K562 (cell line): ENCODE measurements around the gene CNTN5. TPM values are rescaled to one million over a fixed set of nuclear protein-coding genes. Genes with fewer than 3 reads are reported as not detected.

ENCODE experiments used
- ATAC-seq: fragments of 200-7000 bp; cut with Tn5 transposase; 3 replicates; pipeline ENCODE4 v1.9.1; 2020; ENCODE audit warnings: moderate library complexity
- BruUV-seq: library from RNA; stranded (reverse); fragments of 400-500 nt; replicated peaks from 2 replicates; lab custom pipeline; 2021; lab: Mats Ljungman, UMichigan
- CTCF ChIA-PET: fragments of 300-600 bp; formaldehyde crosslinking; extraction: SDS; loops from one replicate; lab custom pipeline; 2021; ENCODE audit warnings: low intra/inter-chr PET ratio; lab: Yijun Ruan, JAX
- POLR2A ChIA-PET: fragments of 300-600, 350-650 bp; sonication (Branson Sonifier 250); formaldehyde crosslinking; extraction: SDS; loops from one replicate; lab custom pipeline; 2021; ENCODE audit warnings: antibody characterized with exemption, inconsistent platforms; lab: Yijun Ruan, JAX
- DNase-seq, 4 experiments: peaks; one replicate each; pipeline versions ENCODE4 v3.0.0 to v3.0.0-alpha.2; 2011 to 2018; ENCODE audit warnings: low spot score in 3 of 4, mixed read lengths in 3 of 4; ENCODE audit errors: extremely low read depth in 1 of 4
- FAIRE-seq: peaks from 2 replicates; lab custom pipeline; 2011; peaks lifted over from hg19 to GRCh38; lab: Jason Lieb, UNC
- H2AFZ ChIP-seq: 2 replicates; pipeline ENCODE4 v1.6.0; 2011; ENCODE audit warnings: low read depth, low read length, control low read depth, inconsistent platforms
- H3K27ac ChIP-seq: fragments of 200-600 bp; 3 replicates; pipeline ENCODE4 v1.8.0; 2011; ENCODE audit warnings: low read depth, mild to moderate bottlenecking, control low read depth, inconsistent platforms, low read length, moderate library complexity, mixed read lengths; ENCODE audit errors: extremely low read depth
- H3K27me3 ChIP-seq, 2 experiments: fragments of 300-600 bp in 1 of 2; 2 replicates in 1 of 2; 3 replicates in 1 of 2; pipeline versions ENCODE4 v1.6.0 to v1.8.0; 2011; ENCODE audit warnings: inconsistent platforms in 2 of 2, low read length in 2 of 2, mild to moderate bottlenecking in 1 of 2, mixed read lengths in 1 of 2, moderate library complexity in 1 of 2; ENCODE audit not compliant: control insufficient read depth in 2 of 2, insufficient read depth in 2 of 2
- H3K36me3 ChIP-seq: fragments of 300-600 bp; 3 replicates; pipeline ENCODE4 v1.8.0; 2011; ENCODE audit warnings: mild to moderate bottlenecking, low read length, inconsistent platforms; ENCODE audit not compliant: control insufficient read depth, insufficient read depth
- H3K4me1 ChIP-seq, 2 experiments: fragments of 200-600 bp in 1 of 2; replicated peaks in 1 of 2; 2 replicates in 1 of 2; 3 replicates in 1 of 2; pipeline versions ENCODE4 v1.5.1 to v1.8.0; 2011; ENCODE audit warnings: inconsistent platforms in 2 of 2, low read length in 2 of 2, mild to moderate bottlenecking in 1 of 2, mixed read lengths in 1 of 2, moderate library complexity in 1 of 2; ENCODE audit not compliant: control insufficient read depth in 2 of 2, insufficient read depth in 2 of 2
- H3K4me2 ChIP-seq: 2 replicates; pipeline ENCODE4 v1.6.1; 2011; ENCODE audit warnings: low read length, control low read depth, inconsistent platforms, mixed read lengths; ENCODE audit not compliant: insufficient read depth
- H3K4me3 ChIP-seq: fragments of 200-600 bp; sonication (generic), shearing (Covaris generic); 2 replicates; pipeline ENCODE4 v1.5.1; 2016; ENCODE audit warnings: control low read depth, inconsistent platforms
- H3K79me2 ChIP-seq: fragments of 200-600 bp; 3 replicates; pipeline ENCODE4 v1.8.0; 2011; ENCODE audit warnings: low read length, inconsistent platforms; ENCODE audit not compliant: control insufficient read depth, insufficient read depth
- H3K9ac ChIP-seq, 2 experiments: 2 replicates each; pipeline versions ENCODE4 v1.6.0 to v1.6.1; 2011; ENCODE audit warnings: low read depth in 2 of 2, low read length in 2 of 2, control low read depth in 1 of 2, inconsistent platforms in 1 of 2, mild to moderate bottlenecking in 1 of 2, mixed read lengths in 1 of 2; ENCODE audit not compliant: insufficient read depth in 1 of 2
- H3K9me1 ChIP-seq: one replicate; pipeline ENCODE4 v1.6.0; 2011; ENCODE audit warnings: inconsistent platforms, mild to moderate bottlenecking, low read length, moderate library complexity; ENCODE audit not compliant: control insufficient read depth, insufficient read depth
- H3K9me3 ChIP-seq: replicated peaks from 2 replicates; pipeline ENCODE4 v1.5.1; 2011; ENCODE audit warnings: low read depth, low read length, inconsistent platforms; ENCODE audit not compliant: control insufficient read depth, insufficient read depth
- H4K20me1 ChIP-seq: replicated peaks from 2 replicates; pipeline ENCODE4 v1.6.1; 2011; ENCODE audit warnings: low read length, inconsistent platforms, mixed read lengths; ENCODE audit not compliant: control insufficient read depth, insufficient read depth
- ARID1B ChIP-seq: fragments of 450-650 bp; IDR thresholded peaks from 2 replicates; pipeline ENCODE4 v1.6.1; 2016; ENCODE audit warnings: antibody characterized with exemption, mild to moderate bottlenecking, inconsistent platforms
- BRCA1 ChIP-seq, 2 experiments: fragments of 450-650 bp in 1 of 2; sonication (generic) in 1 of 2; formaldehyde crosslinking in 1 of 2; IDR thresholded peaks; 2 replicates each; pipeline versions ENCODE4 v1.5.0 to v1.6.1; 2017 to 2020; ENCODE audit warnings: mild to moderate bottlenecking in 1 of 2, missing genetic modification reagents in 1 of 2
- CCAR2 ChIP-seq: fragments of 200-400 bp; formaldehyde crosslinking; IDR thresholded peaks from 2 replicates; pipeline ENCODE4 v1.6.1; 2017; ENCODE audit warnings: mild to moderate bottlenecking, low read depth, low read length
- HMG20B ChIP-seq: fragments of 250-450 bp; sonication (Bioruptor Pico); IDR thresholded peaks from 2 replicates; pipeline ENCODE4 v1.5.0; 2021; ENCODE audit warnings: mild to moderate bottlenecking
- HNRNPLL ChIP-seq: fragments of 200-400 bp; formaldehyde crosslinking; IDR thresholded peaks from 2 replicates; pipeline ENCODE4 v1.6.1; 2017; ENCODE audit warnings: low read length, low read depth, mild to moderate bottlenecking; ENCODE audit not compliant: poor library complexity, severe bottlenecking
- KDM2B ChIP-seq: fragments of 250-450 bp; sonication (Bioruptor Pico); IDR thresholded peaks from 2 replicates; pipeline ENCODE4 v1.8.0; 2021; ENCODE audit warnings: mild to moderate bottlenecking, moderate library complexity
- PHF8 ChIP-seq: fragments of 200-600 bp; sonication (generic); IDR thresholded peaks from 2 replicates; pipeline ENCODE4 v1.6.1; 2012; ENCODE audit warnings: mixed run types, mild to moderate bottlenecking, inconsistent platforms, low read length, moderate library complexity, borderline replicate concordance
- SMARCB1 ChIP-seq: IDR thresholded peaks from 2 replicates; pipeline ENCODE4 v1.6.1; 2011; ENCODE audit warnings: improper control_type of control experiment, low read depth; ENCODE audit not compliant: insufficient read length
- XRCC4 ChIP-seq: IDR thresholded peaks from one replicate; pipeline ENCODE4 v1.6.1; 2011; ENCODE audit not compliant: insufficient read depth, insufficient read length; ENCODE audit errors: extremely low read depth
- ZBTB7A ChIP-seq: IDR thresholded peaks from 2 replicates; pipeline ENCODE4 v1.6.1; 2011; ENCODE audit warnings: low read depth, mild to moderate bottlenecking, low read length, moderate library complexity, borderline replicate concordance; ENCODE audit not compliant: control insufficient read depth
- ZNF140 ChIP-seq: fragments of 250-450 bp; sonication (Bioruptor Pico); IDR thresholded peaks from 2 replicates; pipeline ENCODE4 v1.8.0; 2021; ENCODE audit warnings: moderate library complexity, mild to moderate bottlenecking, inconsistent platforms
- ZNF668 ChIP-seq: fragments of 250-450 bp; sonication (Bioruptor Pico); IDR thresholded peaks from 2 replicates; pipeline ENCODE4 v1.8.0; 2022; ENCODE audit warnings: mild to moderate bottlenecking, inconsistent platforms
- WGBS: fragments of 100-300 bp; shearing (Covaris generic); methylation state at CpG from one replicate; pipeline ENCODE4 v1.1.6; 2016; ENCODE audit warnings: low coverage, mixed read lengths; ENCODE audit not compliant: insufficient coverage; ENCODE audit errors: missing lambda C conversion rate; 5-methylcytosine and 5-hydroxymethylcytosine counted together
- in situ Hi-C: fragments of 300-500 bp; cut with MboI; formaldehyde crosslinking; loops from 4 replicates; pipeline ENCODE4 v1.15.0; 2018; ENCODE audit warnings: inconsistent platforms, mixed read lengths
- intact Hi-C: fragments of 100-400 bp; cut with micrococcal nuclease; formaldehyde crosslinking; loops from 2 replicates; pipeline ENCODE4 v1.14.2; 2022
- polyA plus RNA-seq, 8 experiments: library from polyadenylated mRNA; depleted of rRNA in 4 of 8; stranded (reverse) in 5 of 8; unstranded in 3 of 8; fragments of >200 nt; fragmentation: Nextera tagmentation in 2 of 8; fragmentation: Illumina TruSeq in 1 of 8; extraction: Ambion mirVana in 2 of 8; extraction: Trizol in 1 of 8; gene quantifications; 2 replicates each; pipeline versions ENCODE4 v1.2.1 to v1.2.3, GENCODE V29; 2011 to 2014; ENCODE audit warnings: inconsistent platforms in 1 of 8, missing spikeins in 1 of 8
- total RNA-seq, 7 experiments: library from RNA; depleted of rRNA in 6 of 7; stranded (reverse); fragments of >200 nt in 6 of 7; fragmentation: Illumina TruSeq in 2 of 7; extraction: Trizol in 2 of 7; gene quantifications; 2 replicates each; pipeline versions ENCODE4 v1.2.1 to v1.2.3, GENCODE V29; 2011 to 2021; ENCODE audit warnings: low replicate concordance in 1 of 7
- TF ChIP-seq, protein P1 (sequence below): IDR thresholded peaks from 2 replicates; pipeline ENCODE4 v1.6.1; 2012; ENCODE audit warnings: low read depth, low read length, improper control_type of control experiment, borderline replicate concordance
- TF ChIP-seq, protein P2 (sequence below): sonication (generic); formaldehyde crosslinking; IDR thresholded peaks from 2 replicates; pipeline ENCODE4 v1.8.0; 2023; ENCODE audit warnings: missing genetic modification reagents, mild to moderate bottlenecking, borderline replicate concordance
- TF ChIP-seq, protein P3 (sequence below): IDR thresholded peaks from 2 replicates; pipeline ENCODE4 v1.6.1; 2011; ENCODE audit not compliant: insufficient read length; ENCODE audit errors: extremely low read depth

The CNTN5 gene
- total and polyA plus RNA-seq, 9 of the 15 experiments (the other 6 are each of a cell fraction or from before 2014, with no cell fraction given) = 0.03 TPM; not detected in 8

DNA sequence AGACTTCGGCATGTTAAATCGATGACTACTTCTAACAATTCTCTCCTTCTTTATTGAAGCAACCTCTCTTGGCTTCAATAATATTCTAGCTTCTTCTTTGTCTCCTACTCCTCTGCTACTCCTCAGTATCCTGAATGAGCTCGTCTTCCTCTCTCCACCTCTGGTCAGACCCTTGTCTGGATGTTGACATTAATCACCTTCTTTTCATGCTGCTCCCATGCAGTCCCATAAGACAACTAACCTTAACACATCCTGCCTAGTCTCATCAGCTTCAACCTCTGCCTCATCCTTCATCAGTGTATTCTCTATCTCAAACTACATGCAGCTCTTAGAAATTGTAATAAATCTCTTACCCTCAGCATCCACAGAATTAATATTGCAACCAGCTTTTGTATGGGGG, 695.6 kb downstream of the CNTN5 start:
- Histone ChIP-seq H3K4me3 (no peak overlapping the region), H3K27ac (no peak overlapping the region), H3K79me2 (no peaks in the 10 kb centered on the region), H3K9me3 (0 out of 2 replicates have a peak, but pooled peaks cover 1% of the 10 kb centered on the region), H2AFZ (no peak overlapping the region), H4K20me1 (no peaks in the 10 kb centered on the region), H3K27me3 (no peaks in the 10 kb centered on the region), H3K36me3 (no peaks in the 10 kb centered on the region), H3K9ac (no peak overlapping the region), H3K4me1 (no peaks in the 10 kb centered on the region), H3K9me1 (no peaks in the 10 kb centered on the region), H3K4me2 (no peak overlapping the region)
- DNase-seq (no peak), FAIRE-seq (no peak), ATAC-seq (no peak)
- intact Hi-C loops (no loop called here), in situ Hi-C loops (no loop called here)
- CTCF ChIA-PET = no interaction called here
- no TSS peak for BruUV-seq
- 4% methylated on average over 3 of the region's 3 CpGs for WGBS
- POLR2A ChIA-PET = no interaction called here
- no peak for TF ChIP-seq XRCC4
- no peak for TF ChIP-seq KDM2B (CRISPR knock-in tag)
- TF ChIP-seq, protein P1, sequence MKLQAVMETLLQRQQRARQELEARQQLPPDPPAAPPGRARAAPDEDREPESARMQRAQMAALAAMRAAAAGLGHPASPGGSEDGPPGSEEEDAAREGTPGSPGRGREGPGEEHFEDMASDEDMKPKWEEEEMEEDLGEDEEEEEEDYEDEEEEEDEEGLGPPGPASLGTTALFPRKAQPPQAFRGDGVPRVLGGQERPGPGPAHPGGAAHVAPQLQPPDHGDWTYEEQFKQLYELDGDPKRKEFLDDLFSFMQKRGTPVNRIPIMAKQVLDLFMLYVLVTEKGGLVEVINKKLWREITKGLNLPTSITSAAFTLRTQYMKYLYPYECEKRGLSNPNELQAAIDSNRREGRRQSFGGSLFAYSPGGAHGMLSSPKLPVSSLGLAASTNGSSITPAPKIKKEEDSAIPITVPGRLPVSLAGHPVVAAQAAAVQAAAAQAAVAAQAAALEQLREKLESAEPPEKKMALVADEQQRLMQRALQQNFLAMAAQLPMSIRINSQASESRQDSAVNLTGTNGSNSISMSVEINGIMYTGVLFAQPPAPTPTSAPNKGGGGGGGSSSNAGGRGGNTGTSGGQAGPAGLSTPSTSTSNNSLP = no peak
- no peak for TF ChIP-seq HNRNPLL
- TF ChIP-seq, protein P2, sequence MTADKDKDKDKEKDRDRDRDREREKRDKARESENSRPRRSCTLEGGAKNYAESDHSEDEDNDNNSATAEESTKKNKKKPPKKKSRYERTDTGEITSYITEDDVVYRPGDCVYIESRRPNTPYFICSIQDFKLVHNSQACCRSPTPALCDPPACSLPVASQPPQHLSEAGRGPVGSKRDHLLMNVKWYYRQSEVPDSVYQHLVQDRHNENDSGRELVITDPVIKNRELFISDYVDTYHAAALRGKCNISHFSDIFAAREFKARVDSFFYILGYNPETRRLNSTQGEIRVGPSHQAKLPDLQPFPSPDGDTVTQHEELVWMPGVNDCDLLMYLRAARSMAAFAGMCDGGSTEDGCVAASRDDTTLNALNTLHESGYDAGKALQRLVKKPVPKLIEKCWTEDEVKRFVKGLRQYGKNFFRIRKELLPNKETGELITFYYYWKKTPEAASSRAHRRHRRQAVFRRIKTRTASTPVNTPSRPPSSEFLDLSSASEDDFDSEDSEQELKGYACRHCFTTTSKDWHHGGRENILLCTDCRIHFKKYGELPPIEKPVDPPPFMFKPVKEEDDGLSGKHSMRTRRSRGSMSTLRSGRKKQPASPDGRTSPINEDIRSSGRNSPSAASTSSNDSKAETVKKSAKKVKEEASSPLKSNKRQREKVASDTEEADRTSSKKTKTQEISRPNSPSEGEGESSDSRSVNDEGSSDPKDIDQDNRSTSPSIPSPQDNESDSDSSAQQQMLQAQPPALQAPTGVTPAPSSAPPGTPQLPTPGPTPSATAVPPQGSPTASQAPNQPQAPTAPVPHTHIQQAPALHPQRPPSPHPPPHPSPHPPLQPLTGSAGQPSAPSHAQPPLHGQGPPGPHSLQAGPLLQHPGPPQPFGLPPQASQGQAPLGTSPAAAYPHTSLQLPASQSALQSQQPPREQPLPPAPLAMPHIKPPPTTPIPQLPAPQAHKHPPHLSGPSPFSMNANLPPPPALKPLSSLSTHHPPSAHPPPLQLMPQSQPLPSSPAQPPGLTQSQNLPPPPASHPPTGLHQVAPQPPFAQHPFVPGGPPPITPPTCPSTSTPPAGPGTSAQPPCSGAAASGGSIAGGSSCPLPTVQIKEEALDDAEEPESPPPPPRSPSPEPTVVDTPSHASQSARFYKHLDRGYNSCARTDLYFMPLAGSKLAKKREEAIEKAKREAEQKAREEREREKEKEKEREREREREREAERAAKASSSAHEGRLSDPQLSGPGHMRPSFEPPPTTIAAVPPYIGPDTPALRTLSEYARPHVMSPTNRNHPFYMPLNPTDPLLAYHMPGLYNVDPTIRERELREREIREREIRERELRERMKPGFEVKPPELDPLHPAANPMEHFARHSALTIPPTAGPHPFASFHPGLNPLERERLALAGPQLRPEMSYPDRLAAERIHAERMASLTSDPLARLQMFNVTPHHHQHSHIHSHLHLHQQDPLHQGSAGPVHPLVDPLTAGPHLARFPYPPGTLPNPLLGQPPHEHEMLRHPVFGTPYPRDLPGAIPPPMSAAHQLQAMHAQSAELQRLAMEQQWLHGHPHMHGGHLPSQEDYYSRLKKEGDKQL (CRISPR knock-in tag) = no peak
- TF ChIP-seq ZBTB7A = no peak
- TF ChIP-seq, protein P3, sequence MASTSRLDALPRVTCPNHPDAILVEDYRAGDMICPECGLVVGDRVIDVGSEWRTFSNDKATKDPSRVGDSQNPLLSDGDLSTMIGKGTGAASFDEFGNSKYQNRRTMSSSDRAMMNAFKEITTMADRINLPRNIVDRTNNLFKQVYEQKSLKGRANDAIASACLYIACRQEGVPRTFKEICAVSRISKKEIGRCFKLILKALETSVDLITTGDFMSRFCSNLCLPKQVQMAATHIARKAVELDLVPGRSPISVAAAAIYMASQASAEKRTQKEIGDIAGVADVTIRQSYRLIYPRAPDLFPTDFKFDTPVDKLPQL = no peak
- TF ChIP-seq ZNF140 = no peak
- TF ChIP-seq CCAR2 = no peak
- TF ChIP-seq SMARCB1 = no peak
- no peak for TF ChIP-seq ARID1B
- TF ChIP-seq PHF8 = no peak
- no peak for TF ChIP-seq HMG20B
- no peak for TF ChIP-seq BRCA1 (IDR thresholded peaks at IDR 0.05)
- no peak for TF ChIP-seq BRCA1 (CRISPR knock-in tag; IDR thresholded peaks at IDR 0.05)
- TF ChIP-seq ZNF668 = no peak
